ENCODE measurements around the gene EEFSEC.

DNA sequence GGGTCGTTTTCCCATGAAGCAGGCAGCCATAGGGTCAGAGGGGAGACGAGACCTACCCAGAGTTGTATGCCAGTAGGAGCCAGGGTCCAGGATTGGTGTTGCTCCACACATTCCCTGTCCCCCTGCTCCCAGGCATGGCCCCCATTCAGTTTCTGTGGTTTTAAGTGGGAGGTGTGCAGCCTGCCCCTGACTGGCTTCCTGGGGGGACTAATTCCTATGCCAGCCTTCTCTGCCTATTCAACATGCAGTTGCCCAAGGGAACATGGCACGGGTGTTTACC is 126.3 kb downstream of the EEFSEC start:
- TF ChIP-seq, protein P1, sequence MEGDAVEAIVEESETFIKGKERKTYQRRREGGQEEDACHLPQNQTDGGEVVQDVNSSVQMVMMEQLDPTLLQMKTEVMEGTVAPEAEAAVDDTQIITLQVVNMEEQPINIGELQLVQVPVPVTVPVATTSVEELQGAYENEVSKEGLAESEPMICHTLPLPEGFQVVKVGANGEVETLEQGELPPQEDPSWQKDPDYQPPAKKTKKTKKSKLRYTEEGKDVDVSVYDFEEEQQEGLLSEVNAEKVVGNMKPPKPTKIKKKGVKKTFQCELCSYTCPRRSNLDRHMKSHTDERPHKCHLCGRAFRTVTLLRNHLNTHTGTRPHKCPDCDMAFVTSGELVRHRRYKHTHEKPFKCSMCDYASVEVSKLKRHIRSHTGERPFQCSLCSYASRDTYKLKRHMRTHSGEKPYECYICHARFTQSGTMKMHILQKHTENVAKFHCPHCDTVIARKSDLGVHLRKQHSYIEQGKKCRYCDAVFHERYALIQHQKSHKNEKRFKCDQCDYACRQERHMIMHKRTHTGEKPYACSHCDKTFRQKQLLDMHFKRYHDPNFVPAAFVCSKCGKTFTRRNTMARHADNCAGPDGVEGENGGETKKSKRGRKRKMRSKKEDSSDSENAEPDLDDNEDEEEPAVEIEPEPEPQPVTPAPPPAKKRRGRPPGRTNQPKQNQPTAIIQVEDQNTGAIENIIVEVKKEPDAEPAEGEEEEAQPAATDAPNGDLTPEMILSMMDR (IDR thresholded peaks at IDR 0.05) = no peak
- no peak for TF ChIP-seq POLR2AphosphoS5 (IDR thresholded peaks at IDR 0.05; ENCODE audit: low read depth, low read length)

Data from Panc1 (cell line).